SK-N-DZ (cell line): ENCODE results near the gene USP44.

Experiments
- DNase-seq: peaks from one replicate; pipeline ENCODE4 v3.0.0-alpha.2; 2015; ENCODE audit warnings: low spot score

The USP44 gene

GRCh38 chr12:95548539-95549391, 2.5 kb downstream of the USP44 start:
- DNase-seq, result no peak

- no peak for DNase-seq
Measured at GRCh38 chr12:95548056-95548538, 3.2 kb downstream of the USP44 start.

- no peak for DNase-seq
Measured at GRCh38 chr12:95547522-95548055, 3.7 kb downstream of the USP44 start.

GRCh38 chr12:95546491-95546813, 4.8 kb downstream of the USP44 start:
- no peak for DNase-seq

- DNase-seq, result no peak
Measured at GRCh38 chr12:95545731-95546490, 5.4 kb downstream of the USP44 start.

GRCh38 chr12:95545303-95545702, 6.0 kb downstream of the USP44 start:
- DNase-seq, result no peak

- DNase-seq, result no peak
Measured at GRCh38 chr12:95544756-95545155, 6.5 kb downstream of the USP44 start.

GRCh38 chr12:95543305-95543704, 8.0 kb downstream of the USP44 start:
- DNase-seq, result no peak

- no peak for DNase-seq
Measured at GRCh38 chr12:95541436-95541835, 9.8 kb downstream of the USP44 start.

- no peak for DNase-seq
Measured at GRCh38 chr12:95538656-95539055, 12.6 kb downstream of the USP44 start.

- no peak for DNase-seq
Measured at GRCh38 chr12:95538006-95538405, 13.3 kb downstream of the USP44 start.

- DNase-seq, result no peak
Measured at GRCh38 chr12:95533985-95534384, 17.3 kb downstream of the USP44 start.

GRCh38 chr12:95532851-95533250, 18.4 kb downstream of the USP44 start:
- no peak for DNase-seq

- DNase-seq, result no peak
Measured at GRCh38 chr12:95529693-95530225, 21.5 kb downstream of the USP44 start.

- DNase-seq, result no peak
Measured at GRCh38 chr12:95528431-95528830, 22.8 kb downstream of the USP44 start.

GRCh38 chr12:95522692-95523091, 28.6 kb downstream of the USP44 start:
- no peak for DNase-seq

- no peak for DNase-seq
Measured at GRCh38 chr12:95520816-95521215, 30.5 kb downstream of the USP44 start.

- DNase-seq, result no peak
Measured at GRCh38 chr12:95518944-95519343, 32.3 kb downstream of the USP44 start.

- no peak for DNase-seq
Measured at GRCh38 chr12:95517246-95517645, 34.0 kb downstream of the USP44 start.

GRCh38 chr12:95516757-95517156, 34.5 kb downstream of the USP44 start:
- no peak for DNase-seq

GRCh38 chr12:95515197-95515596, 36.1 kb downstream of the USP44 start:
- DNase-seq, result no peak

GRCh38 chr12:95513599-95513998, 37.7 kb downstream of the USP44 start:
- no peak for DNase-seq
